ENCODE results near the gene TRPM1. TPM values are rescaled to one million over a fixed set of nuclear protein-coding genes. Genes with fewer than 3 reads are reported as not detected.

The TRPM1 gene
- total RNA-seq, 2 donors from 2014 or later, result not detected

GRCh38 chr15:31062310-31062847, 39.1 kb downstream of the TRPM1 start:
- no peak overlapping the region for H3K4me3 ChIP-seq (ENCODE audit: low read length)
- TF ChIP-seq CTCF (conservative IDR thresholded peaks at IDR 0.05), result no peak
- no peak for DNase-seq
- H3K27me3 ChIP-seq (ENCODE audit: control insufficient read depth, insufficient read depth, low read length, poor library complexity, severe bottlenecking), result no peaks in the 10 kb centered on the region
- no peak overlapping the region for H3K9ac ChIP-seq (ENCODE audit: extremely low read depth, low read length, poor library complexity, severe bottlenecking)
- 87 to 94% methylated on average over 2 to 4 of the region's 4 CpGs for WGBS, 2 experiments (ENCODE audit: insufficient coverage in 1 of 2, insufficient read length in 1 of 2)
- no peaks in the 10 kb centered on the region for H3K4me1 ChIP-seq (ENCODE audit: control insufficient read depth, insufficient read depth, low read length)
- peaks cover 5% of the 10 kb centered on the region for H3K9me3 Mint-ChIP-seq
- H3K4me3 Mint-ChIP-seq, result no peak overlapping the region
- no peaks in the 10 kb centered on the region for H3K9me3 ChIP-seq (ENCODE audit: control insufficient read depth, low read length)
- H3K36me3 ChIP-seq (ENCODE audit: control insufficient read depth, insufficient read depth, low read length), result no peaks in the 10 kb centered on the region
- no peaks in the 10 kb centered on the region for H3K36me3 Mint-ChIP-seq (ENCODE audit: low read depth)
- no peaks in the 10 kb centered on the region for H3K4me1 Mint-ChIP-seq
- H3K27ac Mint-ChIP-seq, result no peak overlapping the region
- peak overlapping the region; percentile 32 for H3K27ac ChIP-seq (ENCODE audit: low read depth, low read length)
- H3K27me3 Mint-ChIP-seq (ENCODE audit: insufficient read depth), result no peaks in the 10 kb centered on the region

GRCh38 chr15:31060429-31061140, 40.9 kb downstream of the TRPM1 start:
- Mint-ChIP-seq H3K9me3 (peaks cover 9% of the 10 kb centered on the region), H3K4me1 (no peaks in the 10 kb centered on the region), H3K27me3 (ENCODE audit: insufficient read depth) (no peaks in the 10 kb centered on the region), H3K4me3 (no peak overlapping the region), H3K36me3 (ENCODE audit: low read depth) (no peaks in the 10 kb centered on the region), H3K27ac (no peak overlapping the region)
- H3K9me3 ChIP-seq (ENCODE audit: control insufficient read depth, low read length), result no peaks in the 10 kb centered on the region
- WGBS, 2 experiments (ENCODE audit: insufficient coverage in 1 of 2, insufficient read length in 1 of 2), result 92 to 93% methylated on average over 15 of the region's 15 CpGs
- H3K36me3 ChIP-seq (ENCODE audit: control insufficient read depth, insufficient read depth, low read length), result no peaks in the 10 kb centered on the region
- no peak overlapping the region for H3K27ac ChIP-seq (ENCODE audit: low read depth, low read length)
- H3K9ac ChIP-seq (ENCODE audit: extremely low read depth, low read length, poor library complexity, severe bottlenecking), result no peak overlapping the region
- DNase-seq, result no peak
- H3K4me1 ChIP-seq (ENCODE audit: control insufficient read depth, insufficient read depth, low read length), result no peaks in the 10 kb centered on the region
- TF ChIP-seq CTCF (conservative IDR thresholded peaks at IDR 0.05), result no peak
- no peak overlapping the region for H3K4me3 ChIP-seq (ENCODE audit: low read length)
- no peaks in the 10 kb centered on the region for H3K27me3 ChIP-seq (ENCODE audit: control insufficient read depth, insufficient read depth, low read length, poor library complexity, severe bottlenecking)

GRCh38 chr15:31058236-31058962, 43.1 kb downstream of the TRPM1 start:
- Histone ChIP-seq H3K4me3 (ENCODE audit: low read length) (no peak overlapping the region), H3K27me3 (ENCODE audit: control insufficient read depth, insufficient read depth, low read length, poor library complexity, severe bottlenecking) (no peaks in the 10 kb centered on the region), H3K9ac (ENCODE audit: extremely low read depth, low read length, poor library complexity, severe bottlenecking) (no peak overlapping the region), H3K9me3 (ENCODE audit: control insufficient read depth, low read length) (no peaks in the 10 kb centered on the region), H3K27ac (ENCODE audit: low read depth, low read length) (no peak overlapping the region), H3K36me3 (ENCODE audit: control insufficient read depth, insufficient read depth, low read length) (no peaks in the 10 kb centered on the region), H3K4me1 (ENCODE audit: control insufficient read depth, insufficient read depth, low read length) (no peaks in the 10 kb centered on the region)
- Mint-ChIP-seq H3K9me3 (peaks cover 9% of the 10 kb centered on the region), H3K4me3 (no peak overlapping the region), H3K36me3 (ENCODE audit: low read depth) (no peaks in the 10 kb centered on the region), H3K4me1 (no peaks in the 10 kb centered on the region), H3K27ac (no peak overlapping the region), H3K27me3 (ENCODE audit: insufficient read depth) (no peaks in the 10 kb centered on the region)
- WGBS, 2 experiments (ENCODE audit: insufficient coverage in 1 of 2, insufficient read length in 1 of 2), result 90 to 98% methylated on average over 5 to 6 of the region's 6 CpGs
- DNase-seq, result no peak
- no peak for TF ChIP-seq CTCF (conservative IDR thresholded peaks at IDR 0.05)

Measured in endodermal cell (in vitro differentiated cells).